Mucosa of rectum (tissue), 2 donors: ENCODE results near the gene CAMSAP1.

Source experiments
- H3K27ac ChIP-seq, 2 donors: one replicate each; pipeline ENCODE4 v1.7.0; 2013; ENCODE audit warnings: inconsistent platforms in 2 of 2, low read depth in 2 of 2, low read length in 2 of 2
- H3K27me3 ChIP-seq, 2 donors: one replicate each; pipeline ENCODE4 v1.7.0; 2013; ENCODE audit warnings: low read length in 2 of 2; ENCODE audit not compliant: control insufficient read depth in 2 of 2, insufficient read depth in 2 of 2
- H3K36me3 ChIP-seq, 2 donors: one replicate each; pipeline ENCODE4 v1.7.0; 2013; ENCODE audit warnings: low read length in 2 of 2; ENCODE audit not compliant: control insufficient read depth in 2 of 2, insufficient read depth in 2 of 2
- H3K4me1 ChIP-seq, 2 donors: one replicate each; pipeline ENCODE4 v1.7.0; 2013; ENCODE audit warnings: low read length in 2 of 2, mild to moderate bottlenecking in 1 of 2; ENCODE audit not compliant: control insufficient read depth in 2 of 2, insufficient read depth in 2 of 2
- H3K4me3 ChIP-seq, 2 donors: one replicate each; pipeline ENCODE4 v1.7.0; 2013; ENCODE audit warnings: low read length in 2 of 2
- H3K9ac ChIP-seq, 2 donors: one replicate each; pipeline ENCODE4 v1.7.0; 2013; ENCODE audit warnings: low read length in 2 of 2, low read depth in 1 of 2, mild to moderate bottlenecking in 1 of 2
- H3K9me3 ChIP-seq, 2 donors: one replicate each; pipeline ENCODE4 v1.7.0; 2013; ENCODE audit warnings: low read length in 2 of 2; ENCODE audit not compliant: control insufficient read depth in 2 of 2
- donor health status: healthy.
- donor health status: Normal muscosa, but diverticular disease.

Gene CAMSAP1

DNA sequence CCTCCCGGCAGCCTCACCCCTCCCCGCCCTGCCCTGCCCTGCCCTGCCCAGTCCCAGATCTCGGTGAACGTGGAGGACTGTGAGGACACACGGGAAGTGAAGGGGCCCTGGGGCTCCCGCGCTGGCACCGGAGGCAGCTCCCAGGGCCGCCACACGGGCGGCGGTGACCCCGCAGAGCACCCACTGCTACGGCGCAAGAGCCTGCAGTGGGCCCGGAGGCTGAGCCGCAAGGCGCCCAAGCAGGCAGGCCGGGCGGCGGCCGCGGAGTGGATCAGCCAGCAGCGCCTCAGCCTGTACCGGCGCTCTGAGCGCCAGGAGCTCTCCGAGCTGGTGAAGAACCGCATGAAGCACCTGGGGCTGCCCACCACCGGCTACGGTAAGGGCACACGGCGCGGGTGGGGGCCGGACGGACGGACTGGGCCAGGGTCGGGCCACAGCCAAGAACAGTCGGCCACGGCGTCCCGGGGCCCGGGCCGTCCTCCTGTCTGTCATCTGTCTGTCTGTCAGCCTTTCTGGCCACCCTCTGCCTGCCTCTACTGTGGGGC lies 121.1 kb downstream of the CAMSAP1 start:
- no peaks in the 10 kb centered on the region for H3K9me3 ChIP-seq
- H3K4me1 ChIP-seq: no peaks in the 10 kb centered on the region
- no peak overlapping the region for H3K27ac ChIP-seq
- H3K27me3 ChIP-seq: no peaks in the 10 kb centered on the region
- no peaks in the 10 kb centered on the region for H3K36me3 ChIP-seq
- H3K9ac ChIP-seq: no peak overlapping the region
- no peak overlapping the region for H3K4me3 ChIP-seq

DNA sequence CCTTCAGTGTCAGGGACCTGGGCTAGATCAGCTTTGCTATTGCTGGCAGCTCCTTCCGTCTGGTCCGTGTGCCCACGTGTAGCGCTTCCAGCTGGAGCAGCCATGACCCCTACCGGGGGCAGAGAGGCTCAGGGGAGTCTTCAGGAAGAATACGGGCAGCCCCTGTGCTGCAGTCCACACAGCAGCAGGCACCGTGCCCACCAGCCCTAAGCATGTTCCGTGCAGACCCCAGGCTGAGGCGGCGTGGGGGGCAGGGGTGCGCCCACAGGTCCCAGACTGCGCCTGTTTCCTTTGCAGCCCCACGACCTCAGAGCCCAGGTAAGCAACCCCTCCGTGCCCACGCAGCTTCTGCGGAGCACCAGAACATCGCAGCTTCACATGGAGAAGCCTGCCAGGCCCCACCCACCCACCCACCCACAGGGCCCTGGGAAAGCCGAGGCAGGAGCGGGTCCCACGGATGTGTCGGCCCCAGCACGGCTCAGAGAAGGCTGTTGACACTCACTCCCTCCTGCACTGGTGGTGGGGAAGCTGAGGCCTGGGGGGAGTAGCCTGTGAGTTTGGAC lies 122.3 kb downstream of the CAMSAP1 start:
- no peak overlapping the region for H3K9ac ChIP-seq
- no peaks in the 10 kb centered on the region for H3K9me3 ChIP-seq
- H3K27me3 ChIP-seq: no peaks in the 10 kb centered on the region
- no peak overlapping the region for H3K27ac ChIP-seq
- no peak overlapping the region for H3K4me3 ChIP-seq
- no peaks in the 10 kb centered on the region for H3K36me3 ChIP-seq
- H3K4me1 ChIP-seq: no peaks in the 10 kb centered on the region

DNA sequence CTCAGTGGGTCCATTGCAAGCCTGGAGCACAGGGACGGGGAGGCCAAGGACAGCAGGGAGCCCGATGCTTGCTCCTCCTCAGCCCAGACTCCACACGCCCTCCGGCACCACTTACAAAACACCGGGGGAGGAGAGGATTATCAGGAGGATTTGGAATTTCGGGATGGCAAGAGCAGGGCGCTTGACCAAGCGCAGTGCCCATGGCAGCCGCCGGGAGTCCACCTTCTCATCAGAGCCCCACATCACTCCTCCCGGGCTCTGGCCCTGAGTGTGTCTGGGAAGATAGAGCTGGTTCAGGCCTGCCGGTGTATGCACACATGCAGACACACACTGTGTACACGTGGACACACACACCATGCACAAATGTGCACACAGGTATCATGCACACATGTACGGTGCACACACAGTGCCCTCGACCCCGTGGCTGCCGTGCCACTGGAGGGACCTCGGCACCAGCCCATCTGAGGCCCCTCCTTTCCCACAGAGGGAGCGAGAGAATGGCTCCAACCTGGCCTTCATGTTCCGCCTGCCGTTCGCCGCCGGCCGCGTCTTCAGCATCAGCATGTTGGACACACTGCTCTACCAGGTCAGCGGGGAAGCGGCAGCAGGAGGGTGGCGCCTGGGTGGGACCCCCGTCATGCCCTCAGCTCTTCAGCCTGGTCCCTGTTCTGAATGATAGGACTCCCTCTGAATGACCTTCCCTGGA lies 123.7 kb downstream of the CAMSAP1 start:
- Histone ChIP-seq H3K4me3 (no peak overlapping the region), H3K36me3 (no peaks in the 10 kb centered on the region), H3K9ac (no peak overlapping the region), H3K27me3 (no peaks in the 10 kb centered on the region), H3K4me1 (no peaks in the 10 kb centered on the region), H3K27ac (no peak overlapping the region), H3K9me3 (no peaks in the 10 kb centered on the region)

DNA sequence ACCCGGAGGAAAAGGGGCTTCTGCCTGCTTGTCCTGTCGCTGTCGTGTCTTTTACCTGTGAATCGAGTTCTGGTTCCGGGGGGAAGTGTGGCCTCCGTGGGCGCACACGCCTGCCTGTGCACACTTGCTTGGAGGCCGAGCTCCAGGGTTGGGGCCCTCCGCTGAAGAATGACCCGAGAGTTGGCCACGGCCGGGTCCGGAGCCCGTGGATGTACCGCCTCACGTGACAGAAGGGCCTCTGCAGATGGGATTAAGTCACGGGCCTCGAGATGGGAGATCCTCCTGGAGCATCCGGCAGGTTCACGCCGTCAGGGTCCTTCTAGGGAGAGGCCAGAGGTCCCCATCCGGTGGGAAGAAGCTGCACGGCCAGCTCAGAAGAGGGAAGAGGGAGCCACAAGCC lies 124.4 kb downstream of the CAMSAP1 start:
- Histone ChIP-seq H3K27ac (no peak overlapping the region), H3K36me3 (no peaks in the 10 kb centered on the region), H3K9me3 (no peaks in the 10 kb centered on the region), H3K4me3 (no peak overlapping the region), H3K9ac (no peak overlapping the region), H3K4me1 (no peaks in the 10 kb centered on the region), H3K27me3 (no peaks in the 10 kb centered on the region)

DNA sequence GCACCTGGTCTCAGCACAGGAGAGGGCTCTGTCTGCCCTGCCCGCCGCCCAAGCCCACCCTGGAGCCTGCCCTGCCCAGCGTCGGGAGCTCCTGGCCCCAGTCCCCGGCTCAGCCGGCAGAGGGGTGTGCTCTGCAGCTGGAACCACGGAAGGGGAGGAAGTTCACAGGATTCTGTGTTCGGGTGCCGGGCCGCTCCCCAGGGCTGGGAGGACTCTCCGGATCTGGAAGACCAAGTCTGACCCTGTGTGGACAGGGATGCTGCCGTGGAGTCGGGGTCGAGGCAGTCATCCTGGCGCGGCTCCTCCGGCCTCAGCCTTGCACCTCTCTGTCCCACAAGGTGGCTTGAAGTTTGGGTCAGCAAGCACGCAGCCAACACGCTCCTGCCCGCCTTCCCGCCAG lies 126.7 kb downstream of the CAMSAP1 start:
- Histone ChIP-seq H3K4me3 (no peak overlapping the region), H3K9ac (no peak overlapping the region), H3K27me3 (no peaks in the 10 kb centered on the region), H3K9me3 (no peaks in the 10 kb centered on the region), H3K4me1 (no peaks in the 10 kb centered on the region), H3K36me3 (no peaks in the 10 kb centered on the region), H3K27ac (no peak overlapping the region)

DNA sequence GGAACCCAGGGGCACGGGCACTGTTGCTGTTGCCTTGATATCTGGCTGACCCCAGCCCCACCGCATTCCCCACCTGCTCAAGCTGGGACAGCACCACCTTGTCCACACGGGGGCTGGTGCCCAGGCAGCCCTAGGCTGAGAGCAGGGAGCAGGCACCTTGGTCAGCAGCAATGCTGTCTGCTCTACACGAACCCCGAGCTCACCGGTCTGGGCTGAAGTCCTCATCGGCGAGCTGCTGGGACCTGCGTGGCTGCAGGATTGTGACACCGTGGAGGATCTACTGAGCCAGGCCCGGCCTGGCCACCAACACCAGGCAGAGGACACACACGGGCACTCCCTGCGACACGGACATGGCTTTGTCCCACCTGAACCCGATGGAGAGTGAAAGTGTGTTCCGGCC lies 127.3 kb downstream of the CAMSAP1 start:
- H3K27me3 ChIP-seq: no peaks in the 10 kb centered on the region
- H3K9me3 ChIP-seq: no peaks in the 10 kb centered on the region
- no peaks in the 10 kb centered on the region for H3K4me1 ChIP-seq
- H3K9ac ChIP-seq: no peak overlapping the region
- no peak overlapping the region for H3K4me3 ChIP-seq
- no peak overlapping the region for H3K27ac ChIP-seq
- H3K36me3 ChIP-seq: no peaks in the 10 kb centered on the region

DNA sequence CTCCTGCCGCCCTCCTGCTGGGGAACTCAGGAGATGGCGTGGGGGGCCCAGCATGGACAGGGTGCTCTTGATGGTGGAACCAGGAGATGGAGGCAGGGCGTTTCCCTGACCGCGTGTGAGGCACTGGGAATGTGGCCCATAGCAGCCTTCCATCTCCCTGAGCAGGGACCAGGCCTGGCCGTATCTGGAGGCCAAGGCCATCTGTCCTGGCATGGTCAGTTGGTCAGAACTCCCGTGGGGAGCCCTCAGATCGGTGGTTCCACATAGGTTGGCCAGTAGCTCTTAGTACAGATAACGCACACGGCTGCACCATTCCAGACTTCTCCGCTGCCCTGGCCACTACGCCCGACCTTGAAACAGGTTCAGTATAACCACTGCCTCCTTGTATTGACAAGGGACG lies 127.8 kb downstream of the CAMSAP1 start:
- H3K4me1 ChIP-seq: no peaks in the 10 kb centered on the region
- H3K36me3 ChIP-seq: no peaks in the 10 kb centered on the region
- H3K9me3 ChIP-seq: no peaks in the 10 kb centered on the region
- no peak overlapping the region for H3K9ac ChIP-seq
- no peak overlapping the region for H3K27ac ChIP-seq
- no peaks in the 10 kb centered on the region for H3K27me3 ChIP-seq
- no peak overlapping the region for H3K4me3 ChIP-seq

DNA sequence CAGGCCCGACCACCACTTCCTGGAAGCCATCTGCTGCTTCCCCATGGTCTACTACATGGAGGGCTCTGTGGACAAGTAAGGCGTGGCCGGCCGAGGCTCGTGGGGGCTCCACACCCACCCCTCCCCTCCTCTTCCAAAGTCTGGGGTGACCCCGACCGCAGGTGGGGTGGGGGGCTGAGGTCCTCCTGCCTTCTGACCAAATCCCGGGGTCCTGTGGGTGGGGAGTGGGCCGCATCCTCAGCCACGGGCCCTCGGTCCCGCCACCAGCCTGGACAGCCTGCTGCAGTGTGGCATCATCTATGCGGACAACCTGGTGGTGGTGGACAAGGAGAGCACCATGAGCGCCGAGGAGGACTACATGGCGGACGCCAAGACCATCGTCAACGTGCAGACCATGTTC lies 128.9 kb downstream of the CAMSAP1 start:
- Histone ChIP-seq H3K27me3 (no peaks in the 10 kb centered on the region), H3K9me3 (no peaks in the 10 kb centered on the region), H3K4me1 (no peaks in the 10 kb centered on the region), H3K27ac (no peak overlapping the region), H3K9ac (no peak overlapping the region), H3K4me3 (no peak overlapping the region), H3K36me3 (no peaks in the 10 kb centered on the region)

DNA sequence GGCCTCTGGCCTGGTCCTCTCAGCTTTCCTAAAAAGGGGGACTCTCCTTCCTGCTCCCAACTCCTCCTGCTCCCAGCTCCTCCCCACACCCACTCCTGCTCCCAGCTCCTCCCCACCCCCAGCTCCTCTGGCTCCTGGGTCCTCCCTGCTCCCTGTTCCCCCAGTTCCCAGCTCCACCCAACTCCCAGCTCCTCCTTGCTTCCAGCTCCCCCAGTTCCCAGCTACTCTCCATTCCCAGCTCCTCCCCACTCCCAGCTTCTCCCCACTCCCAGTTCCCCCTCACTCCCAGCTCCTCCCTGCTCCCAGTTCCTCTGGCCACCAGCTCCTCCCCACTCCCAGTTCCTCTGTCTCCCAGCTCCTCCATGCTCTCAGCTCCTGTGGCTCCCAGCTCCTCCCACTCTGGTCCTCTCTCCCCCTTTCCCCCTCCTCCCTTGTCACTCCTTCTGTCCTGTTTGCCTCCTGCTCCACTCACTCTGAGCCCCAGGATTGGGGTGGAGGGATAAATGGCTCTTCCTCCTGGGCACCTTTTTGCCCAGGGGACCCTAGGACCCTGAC lies 129.6 kb downstream of the CAMSAP1 start:
- Histone ChIP-seq H3K4me1 (no peaks in the 10 kb centered on the region), H3K9me3 (no peaks in the 10 kb centered on the region), H3K36me3 (no peaks in the 10 kb centered on the region), H3K27me3 (no peaks in the 10 kb centered on the region), H3K9ac (no peak overlapping the region), H3K4me3 (no peak overlapping the region), H3K27ac (no peak overlapping the region)

DNA sequence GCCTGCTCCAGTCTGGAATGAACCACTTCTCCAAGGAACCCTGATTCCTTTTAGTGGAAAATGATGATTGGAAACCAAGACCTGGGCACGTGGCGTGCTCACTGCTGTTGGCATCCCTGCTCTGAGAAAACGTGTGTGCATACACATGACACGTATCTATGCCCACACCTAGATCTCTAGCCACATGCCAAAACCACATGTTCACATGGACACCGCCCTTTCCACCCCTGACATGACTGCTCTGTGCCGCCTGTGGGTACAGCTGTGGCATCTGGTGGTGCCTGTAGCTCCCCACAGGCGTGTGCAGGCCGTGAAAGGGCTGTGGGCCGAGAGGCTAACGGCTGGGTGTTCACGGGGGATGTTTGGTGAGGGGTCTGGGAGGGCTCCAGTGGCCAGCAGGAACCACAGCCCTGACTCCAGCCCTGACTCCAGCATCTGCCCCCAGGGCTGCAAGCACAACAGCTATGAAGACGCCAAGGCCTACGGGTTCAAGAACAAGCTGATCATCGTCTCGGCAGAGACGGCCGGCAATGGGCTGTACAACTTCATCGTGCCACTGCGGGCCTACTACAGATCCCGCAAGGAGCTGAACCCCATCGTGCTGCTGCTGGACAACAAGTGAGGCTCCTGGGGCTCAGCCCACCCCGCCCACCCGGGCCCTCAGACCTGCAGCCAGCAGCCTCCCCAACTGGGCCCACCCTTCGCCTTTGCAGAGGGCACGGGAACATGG lies 130.3 kb downstream of the CAMSAP1 start:
- Histone ChIP-seq H3K4me1 (no peaks in the 10 kb centered on the region), H3K9me3 (no peaks in the 10 kb centered on the region), H3K27me3 (no peaks in the 10 kb centered on the region), H3K27ac (no peak overlapping the region), H3K9ac (no peak overlapping the region), H3K4me3 (no peak overlapping the region), H3K36me3 (no peaks in the 10 kb centered on the region)
